Smooth muscle cell (in vitro differentiated cells): ENCODE results near the gene POMC. TPM values are rescaled to one million over a fixed set of nuclear protein-coding genes. Genes with fewer than 3 reads are reported as not detected.

Experiments used
- DNase-seq: peaks from one replicate; lab custom pipeline; 2025; ENCODE audit not compliant: unreplicated experiment; lab: John Stamatoyannopoulos, UW
- H2AFZ ChIP-seq: fragments of 200-600 bp; sonication (generic); 2 replicates; pipeline ENCODE4 v1.6.0; 2016; ENCODE audit warnings: antibody characterized with exemption, low read depth, mild to moderate bottlenecking
- H3F3A ChIP-seq: fragments of 200-600 bp; sonication (generic); 2 replicates; pipeline ENCODE4 v1.6.0; 2017; ENCODE audit warnings: antibody characterized with exemption, low read depth
- H3K27ac ChIP-seq: fragments of 200-600 bp; sonication (generic); 2 replicates; pipeline ENCODE4 v1.5.1; 2016; ENCODE audit warnings: low read depth, mild to moderate bottlenecking
- H3K27me3 ChIP-seq: fragments of 200-600 bp; sonication (generic); 2 replicates; pipeline ENCODE4 v1.6.1; 2016; ENCODE audit warnings: low read depth, mild to moderate bottlenecking
- H3K36me3 ChIP-seq: fragments of 200-600 bp; sonication (generic); 2 replicates; pipeline ENCODE4 v1.5.1; 2016; ENCODE audit warnings: low read depth
- H3K4me1 ChIP-seq: fragments of 200-600 bp; sonication (generic); 2 replicates; pipeline ENCODE4 v1.5.1; 2016; ENCODE audit warnings: low read depth
- H3K4me2 ChIP-seq: fragments of 200-600 bp; sonication (generic); 2 replicates; pipeline ENCODE4 v1.6.0; 2016; ENCODE audit warnings: mild to moderate bottlenecking
- H3K4me3 ChIP-seq: fragments of 200-600 bp; sonication (generic); 2 replicates; pipeline ENCODE4 v1.5.1; 2016; ENCODE audit warnings: mild to moderate bottlenecking
- H3K79me2 ChIP-seq: fragments of 200-600 bp; sonication (generic); 2 replicates; pipeline ENCODE4 v1.6.0; 2016; ENCODE audit warnings: low read depth, mild to moderate bottlenecking
- H3K9ac ChIP-seq: fragments of 200-600 bp; sonication (generic); 2 replicates; pipeline ENCODE4 v1.6.0; 2016; ENCODE audit warnings: low read depth
- H3K9me3 ChIP-seq: fragments of 200-600 bp; sonication (generic); replicated peaks from 2 replicates; pipeline ENCODE4 v1.5.1; 2016; ENCODE audit warnings: low read depth
- H4K20me1 ChIP-seq: fragments of 200-600 bp; sonication (generic); 2 replicates; pipeline ENCODE4 v1.6.0; 2016; ENCODE audit warnings: low read depth
- CTCF ChIP-seq: fragments of 200-600 bp; sonication (generic); IDR thresholded peaks from 2 replicates; pipeline ENCODE4 v1.5.1; 2017; ENCODE audit warnings: borderline replicate concordance, mild to moderate bottlenecking, antibody characterized with exemption; ENCODE audit not compliant: insufficient read depth, poor library complexity, severe bottlenecking
- WGBS: methylation state at CpG from one replicate; pipeline ENCODE4 v1.1.7; 2016; ENCODE audit warnings: low lambda C conversion rate; 5-methylcytosine and 5-hydroxymethylcytosine counted together
- polyA plus RNA-seq: library from polyadenylated mRNA; unstranded; fragments of >200 nt; fragmentation: Nextera tagmentation; extraction: Ambion mirVana; gene quantifications from 2 replicates; pipeline ENCODE4 v1.2.1, GENCODE V29; 2016
- total RNA-seq: library from RNA; depleted of rRNA; stranded (reverse); fragments of >200 nt; gene quantifications from 2 replicates; pipeline ENCODE4 v1.2.3, GENCODE V29; 2014

The POMC gene
- total and polyA plus RNA-seq, 2 experiments from 2014 or later = not detected

- Histone ChIP-seq H3K9me3 (no peaks in the 10 kb centered on the region), H3K27me3 (peaks cover 33% of the 10 kb centered on the region), H3K4me1 (no peaks in the 10 kb centered on the region), H2AFZ (no peak overlapping the region), H3K4me2 (no peak overlapping the region), H3K27ac (no peak overlapping the region), H3K36me3 (no peaks in the 10 kb centered on the region), H3F3A (no peaks in the 10 kb centered on the region), H3K9ac (no peak overlapping the region), H3K79me2 (no peaks in the 10 kb centered on the region), H3K4me3 (no peak overlapping the region), H4K20me1 (no peaks in the 10 kb centered on the region)
- 87% methylated on average over 6 of the region's 6 CpGs for WGBS
- TF ChIP-seq CTCF = no peak
- DNase-seq = no peak
Measured at GRCh38 chr2:25176138-25176537, 7.8 kb upstream of the POMC start.

GRCh38 chr2:25174192-25174861 lies 5.9 kb upstream of the POMC start:
- Histone ChIP-seq H3K79me2 (no peaks in the 10 kb centered on the region), H3K4me1 (no peaks in the 10 kb centered on the region), H3K9me3 (no peaks in the 10 kb centered on the region), H3K36me3 (no peaks in the 10 kb centered on the region), H3K27me3 (peaks cover 52% of the 10 kb centered on the region), H3K4me3 (no peak overlapping the region), H4K20me1 (no peaks in the 10 kb centered on the region), H3F3A (no peaks in the 10 kb centered on the region), H2AFZ (no peak overlapping the region), H3K4me2 (no peak overlapping the region), H3K27ac (no peak overlapping the region), H3K9ac (no peak overlapping the region)
- TF ChIP-seq CTCF = no peak
- no peak for DNase-seq
- WGBS = 95% methylated on average over 6 of the region's 6 CpGs

GRCh38 chr2:25173719-25174118 lies 5.3 kb upstream of the POMC start:
- H3K4me3 ChIP-seq = no peak overlapping the region
- no peaks in the 10 kb centered on the region for H4K20me1 ChIP-seq
- no peaks in the 10 kb centered on the region for H3K36me3 ChIP-seq
- H3K27me3 ChIP-seq = peaks cover 58% of the 10 kb centered on the region
- 80% methylated on average over 5 of the region's 5 CpGs for WGBS
- no peaks in the 10 kb centered on the region for H3F3A ChIP-seq
- no peak overlapping the region for H3K9ac ChIP-seq
- TF ChIP-seq CTCF = no peak
- no peak for DNase-seq
- H3K79me2 ChIP-seq = no peaks in the 10 kb centered on the region
- H2AFZ ChIP-seq = no peak overlapping the region
- peaks cover 2% of the 10 kb centered on the region for H3K4me1 ChIP-seq
- no peak overlapping the region for H3K4me2 ChIP-seq
- H3K9me3 ChIP-seq = no peaks in the 10 kb centered on the region
- H3K27ac ChIP-seq = no peak overlapping the region

- H3K9ac ChIP-seq = no peak overlapping the region
- 80% methylated on average over 7 of the region's 7 CpGs for WGBS
- H3K79me2 ChIP-seq = no peaks in the 10 kb centered on the region
- H3K4me2 ChIP-seq = no peak overlapping the region
- TF ChIP-seq CTCF = no peak
- no peak overlapping the region for H3K27ac ChIP-seq
- peaks cover 11% of the 10 kb centered on the region for H3K4me1 ChIP-seq
- peaks cover 73% of the 10 kb centered on the region for H3K27me3 ChIP-seq
- no peak for DNase-seq
- no peak overlapping the region for H2AFZ ChIP-seq
- H4K20me1 ChIP-seq = no peaks in the 10 kb centered on the region
- H3K36me3 ChIP-seq = no peaks in the 10 kb centered on the region
- no peaks in the 10 kb centered on the region for H3K9me3 ChIP-seq
- no peaks in the 10 kb centered on the region for H3F3A ChIP-seq
- no peak overlapping the region for H3K4me3 ChIP-seq
Measured at GRCh38 chr2:25170888-25171287, 2.5 kb upstream of the POMC start.
